ENCODE measurements around the gene RAMACL.

GRCh38 chr6:166558156-166559005 is 28.1 kb downstream of the RAMACL start:
- TF ChIP-seq BRCA1 (CRISPR knock-in tag; IDR thresholded peaks at IDR 0.05) (no peak), HNF4G (IDR thresholded peaks at IDR 0.05; ENCODE audit: borderline replicate concordance, low read depth, low read length) (no peak), HNF4G (CRISPR knock-in tag; IDR thresholded peaks at IDR 0.05; ENCODE audit: borderline replicate concordance, low read depth) (no peak), TCF7L2 (IDR thresholded peaks at IDR 0.05; ENCODE audit: low read depth, low read length) (no peak), SP1 (IDR thresholded peaks at IDR 0.05) (no peak), SP1 (CRISPR knock-in tag; IDR thresholded peaks at IDR 0.05) (no peak), ZNF274 (CRISPR knock-in tag; IDR thresholded peaks at IDR 0.05) (no peak), MTA1 (CRISPR knock-in tag; IDR thresholded peaks at IDR 0.05; ENCODE audit: borderline replicate concordance) (no peak), HNRNPUL1 (IDR thresholded peaks at IDR 0.05; ENCODE audit: low read depth, low read length) (no peak)
- TF ChIP-seq, protein P1, sequence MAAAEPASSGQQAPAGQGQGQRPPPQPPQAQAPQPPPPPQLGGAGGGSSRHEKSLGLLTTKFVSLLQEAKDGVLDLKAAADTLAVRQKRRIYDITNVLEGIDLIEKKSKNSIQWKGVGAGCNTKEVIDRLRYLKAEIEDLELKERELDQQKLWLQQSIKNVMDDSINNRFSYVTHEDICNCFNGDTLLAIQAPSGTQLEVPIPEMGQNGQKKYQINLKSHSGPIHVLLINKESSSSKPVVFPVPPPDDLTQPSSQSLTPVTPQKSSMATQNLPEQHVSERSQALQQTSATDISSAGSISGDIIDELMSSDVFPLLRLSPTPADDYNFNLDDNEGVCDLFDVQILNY (CRISPR knock-in tag; conservative IDR thresholded peaks at IDR 0.05) = no peak
- TF ChIP-seq, protein P2, sequence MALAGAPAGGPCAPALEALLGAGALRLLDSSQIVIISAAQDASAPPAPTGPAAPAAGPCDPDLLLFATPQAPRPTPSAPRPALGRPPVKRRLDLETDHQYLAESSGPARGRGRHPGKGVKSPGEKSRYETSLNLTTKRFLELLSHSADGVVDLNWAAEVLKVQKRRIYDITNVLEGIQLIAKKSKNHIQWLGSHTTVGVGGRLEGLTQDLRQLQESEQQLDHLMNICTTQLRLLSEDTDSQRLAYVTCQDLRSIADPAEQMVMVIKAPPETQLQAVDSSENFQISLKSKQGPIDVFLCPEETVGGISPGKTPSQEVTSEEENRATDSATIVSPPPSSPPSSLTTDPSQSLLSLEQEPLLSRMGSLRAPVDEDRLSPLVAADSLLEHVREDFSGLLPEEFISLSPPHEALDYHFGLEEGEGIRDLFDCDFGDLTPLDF (CRISPR knock-in tag; IDR thresholded peaks at IDR 0.05) = no peak
- TF ChIP-seq, protein P3, sequence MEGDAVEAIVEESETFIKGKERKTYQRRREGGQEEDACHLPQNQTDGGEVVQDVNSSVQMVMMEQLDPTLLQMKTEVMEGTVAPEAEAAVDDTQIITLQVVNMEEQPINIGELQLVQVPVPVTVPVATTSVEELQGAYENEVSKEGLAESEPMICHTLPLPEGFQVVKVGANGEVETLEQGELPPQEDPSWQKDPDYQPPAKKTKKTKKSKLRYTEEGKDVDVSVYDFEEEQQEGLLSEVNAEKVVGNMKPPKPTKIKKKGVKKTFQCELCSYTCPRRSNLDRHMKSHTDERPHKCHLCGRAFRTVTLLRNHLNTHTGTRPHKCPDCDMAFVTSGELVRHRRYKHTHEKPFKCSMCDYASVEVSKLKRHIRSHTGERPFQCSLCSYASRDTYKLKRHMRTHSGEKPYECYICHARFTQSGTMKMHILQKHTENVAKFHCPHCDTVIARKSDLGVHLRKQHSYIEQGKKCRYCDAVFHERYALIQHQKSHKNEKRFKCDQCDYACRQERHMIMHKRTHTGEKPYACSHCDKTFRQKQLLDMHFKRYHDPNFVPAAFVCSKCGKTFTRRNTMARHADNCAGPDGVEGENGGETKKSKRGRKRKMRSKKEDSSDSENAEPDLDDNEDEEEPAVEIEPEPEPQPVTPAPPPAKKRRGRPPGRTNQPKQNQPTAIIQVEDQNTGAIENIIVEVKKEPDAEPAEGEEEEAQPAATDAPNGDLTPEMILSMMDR (CRISPR knock-in tag; IDR thresholded peaks at IDR 0.05) = no peak

All from HepG2 (cell line).